AG09319 (cell line): ENCODE measurements around the gene TLR4.

ENCODE experiments used
- DNase-seq: peaks from one replicate; pipeline ENCODE4 v3.0.0-alpha.2; 2010; ENCODE audit warnings: low read depth; ENCODE audit errors: extremely low read depth
- TF ChIP-seq, protein P1 (sequence below): IDR thresholded peaks from 2 replicates; pipeline ENCODE4 v1.5.1; 2011; ENCODE audit warnings: low read depth, mild to moderate bottlenecking, inconsistent platforms, low read length, moderate library complexity

The TLR4 gene

DNA sequence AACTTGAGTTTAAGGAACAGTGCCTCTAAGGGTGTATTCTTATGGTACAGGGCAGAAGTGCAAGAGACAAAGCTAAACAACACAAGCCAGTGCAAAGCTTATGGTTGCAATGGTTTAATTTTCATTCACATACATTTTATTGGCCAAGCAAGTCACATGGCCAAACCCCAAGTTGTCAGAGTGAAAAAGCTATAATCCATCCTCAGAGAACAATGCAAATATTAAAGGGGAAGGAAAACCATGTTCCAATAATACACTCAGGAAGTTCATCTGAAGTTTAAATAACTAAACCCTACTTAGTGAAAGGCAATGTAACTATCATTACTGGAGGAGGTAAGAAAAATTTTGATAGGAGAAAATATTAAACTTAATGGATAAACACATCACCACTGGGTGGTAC lies 26.6 kb upstream of the TLR4 start:
- no peak for DNase-seq
- TF ChIP-seq, protein P1, sequence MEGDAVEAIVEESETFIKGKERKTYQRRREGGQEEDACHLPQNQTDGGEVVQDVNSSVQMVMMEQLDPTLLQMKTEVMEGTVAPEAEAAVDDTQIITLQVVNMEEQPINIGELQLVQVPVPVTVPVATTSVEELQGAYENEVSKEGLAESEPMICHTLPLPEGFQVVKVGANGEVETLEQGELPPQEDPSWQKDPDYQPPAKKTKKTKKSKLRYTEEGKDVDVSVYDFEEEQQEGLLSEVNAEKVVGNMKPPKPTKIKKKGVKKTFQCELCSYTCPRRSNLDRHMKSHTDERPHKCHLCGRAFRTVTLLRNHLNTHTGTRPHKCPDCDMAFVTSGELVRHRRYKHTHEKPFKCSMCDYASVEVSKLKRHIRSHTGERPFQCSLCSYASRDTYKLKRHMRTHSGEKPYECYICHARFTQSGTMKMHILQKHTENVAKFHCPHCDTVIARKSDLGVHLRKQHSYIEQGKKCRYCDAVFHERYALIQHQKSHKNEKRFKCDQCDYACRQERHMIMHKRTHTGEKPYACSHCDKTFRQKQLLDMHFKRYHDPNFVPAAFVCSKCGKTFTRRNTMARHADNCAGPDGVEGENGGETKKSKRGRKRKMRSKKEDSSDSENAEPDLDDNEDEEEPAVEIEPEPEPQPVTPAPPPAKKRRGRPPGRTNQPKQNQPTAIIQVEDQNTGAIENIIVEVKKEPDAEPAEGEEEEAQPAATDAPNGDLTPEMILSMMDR = no peak

DNA sequence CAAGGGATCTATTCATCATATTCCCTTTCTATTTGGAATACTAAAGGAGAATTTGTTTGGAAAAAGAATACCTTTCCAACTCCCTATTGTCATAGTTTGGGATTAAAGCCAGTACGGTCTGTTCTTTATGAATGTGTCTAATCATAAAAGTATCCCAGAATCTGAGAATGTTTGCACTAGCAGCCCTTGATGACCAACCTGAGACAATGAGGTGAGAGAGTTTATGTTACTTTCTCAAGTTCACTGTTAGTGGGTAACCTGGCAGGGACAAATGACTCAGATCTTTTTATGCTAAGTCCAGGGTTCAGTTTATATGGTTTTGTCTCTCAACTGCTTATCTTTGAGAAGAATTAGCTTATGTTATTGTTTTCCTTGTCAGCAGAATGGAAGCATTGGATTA lies 25.3 kb upstream of the TLR4 start:
- no peak for DNase-seq
- TF ChIP-seq, protein P1 = no peak

DNA sequence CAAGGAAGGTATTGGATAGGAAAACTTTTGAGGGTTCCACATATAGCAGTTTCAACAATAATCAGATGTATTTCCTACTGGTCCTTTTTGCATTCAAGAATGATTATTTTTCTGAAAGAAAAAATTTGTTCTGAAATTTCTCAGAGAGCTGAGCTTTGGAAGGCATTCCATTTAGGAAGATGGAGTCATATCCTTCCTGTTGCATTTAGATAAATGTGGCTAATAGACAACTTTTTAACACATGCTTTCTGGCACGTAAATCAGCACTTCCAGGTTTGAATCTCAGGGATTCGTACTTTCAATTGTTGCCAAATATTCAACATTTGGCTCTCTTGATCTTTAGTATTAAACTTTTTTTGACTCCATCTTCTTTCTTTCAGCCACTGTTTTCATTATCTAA lies 24.8 kb upstream of the TLR4 start:
- TF ChIP-seq, protein P1 = no peak
- no peak for DNase-seq

DNA sequence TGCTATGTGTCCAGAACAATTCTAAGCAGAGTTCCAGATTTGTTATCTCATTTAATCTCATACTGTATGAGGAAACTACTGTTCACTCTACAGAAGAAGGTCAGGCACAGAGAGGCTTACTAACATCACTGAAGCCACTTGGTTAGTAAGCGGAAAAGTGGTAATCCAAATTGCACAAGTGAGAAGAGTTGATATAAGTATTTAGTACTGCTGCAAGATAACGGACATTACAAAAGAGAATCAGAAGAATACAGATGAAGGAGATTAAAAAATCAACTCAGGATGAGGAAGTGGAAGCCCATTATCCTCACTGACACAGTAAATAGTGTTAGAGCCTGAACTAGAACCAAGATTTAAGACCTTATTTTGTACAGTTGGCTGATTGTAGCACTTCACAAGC lies 22.3 kb upstream of the TLR4 start:
- no peak for DNase-seq
- TF ChIP-seq, protein P1 = no peak

DNA sequence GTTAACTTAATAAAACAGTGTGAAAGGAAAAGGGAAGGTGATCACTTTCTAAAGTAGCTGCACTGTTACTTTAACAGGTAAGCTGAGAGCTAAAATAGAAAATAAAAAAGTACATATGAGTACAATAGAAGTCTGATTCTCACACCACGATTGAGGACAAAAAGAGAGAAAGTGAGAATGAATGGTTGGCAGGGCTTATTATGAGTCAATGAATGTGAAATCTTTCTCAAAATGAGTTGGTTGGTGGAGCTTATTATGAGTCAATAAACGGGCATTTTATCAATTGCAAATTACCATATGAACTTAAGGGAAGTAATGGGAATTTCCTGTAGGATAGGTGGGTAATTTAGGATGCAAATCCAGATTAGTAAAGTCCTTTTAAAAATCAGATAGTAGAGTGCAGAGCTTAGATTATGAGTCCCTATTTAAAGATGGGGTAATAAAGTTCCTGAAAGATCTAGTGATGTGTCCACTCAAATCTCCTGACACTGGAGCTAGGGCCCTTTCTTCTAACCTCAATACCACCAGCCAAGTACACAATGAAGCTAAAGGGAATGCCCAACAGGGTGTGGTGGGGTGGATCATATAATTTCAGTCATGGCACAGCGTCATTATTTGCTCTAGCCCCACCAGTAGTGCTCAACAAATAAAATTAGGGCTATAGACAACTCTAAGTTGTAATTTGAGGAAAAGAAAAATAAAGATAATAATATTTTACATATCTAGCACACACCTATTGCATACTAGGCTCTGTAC lies 21.1 kb upstream of the TLR4 start:
- TF ChIP-seq, protein P1 = no peak
- no peak for DNase-seq

DNA sequence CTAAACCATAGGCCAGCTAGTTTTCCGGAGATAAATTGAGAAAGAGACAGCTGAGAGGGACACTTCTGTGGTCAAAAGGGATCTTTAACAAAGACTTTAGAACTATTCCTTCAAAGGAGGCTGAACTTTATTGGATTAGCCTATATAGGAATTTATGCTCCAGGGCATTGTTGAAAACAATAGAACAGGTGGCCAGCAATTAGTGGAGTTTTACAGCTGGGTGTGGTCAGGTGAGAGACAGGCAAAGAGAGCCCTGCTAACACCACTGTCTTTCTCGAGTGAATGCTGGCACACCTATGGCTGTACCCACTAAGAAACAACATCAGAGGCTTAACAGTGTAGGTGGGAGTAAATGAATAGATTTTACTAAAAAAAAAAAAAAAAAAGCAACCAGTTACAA lies 16.7 kb upstream of the TLR4 start:
- no peak for DNase-seq
- TF ChIP-seq, protein P1 = no peak

DNA sequence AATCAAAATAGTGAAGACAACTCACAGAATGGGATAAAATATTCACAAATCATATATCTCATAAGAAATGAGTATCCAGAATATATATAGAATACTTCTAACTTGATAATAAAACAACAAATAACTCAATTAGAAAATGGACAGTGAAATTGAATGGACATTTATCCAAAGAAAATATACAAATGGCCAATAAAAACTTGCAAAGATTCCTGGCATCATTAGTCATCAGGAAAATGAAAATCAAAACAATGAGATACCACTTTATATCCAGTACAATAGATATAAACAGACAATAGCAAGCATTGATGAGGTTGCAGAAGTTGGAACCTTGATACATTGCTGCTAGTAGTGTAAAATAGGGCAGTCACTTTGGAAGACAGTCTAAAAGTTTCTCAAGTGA lies 12.8 kb upstream of the TLR4 start:
- TF ChIP-seq, protein P1 = no peak
- no peak for DNase-seq
